Spleen (tissue), 7 donors: Measurements from ENCODE around the gene SHC4.

Source experiments
- POLR2A ChIP-seq, 3 donors: fragments of 450-650 bp; IDR thresholded peaks; one replicate each; pipeline ENCODE4 v1.5.1; 2017; ENCODE audit warnings: antibody characterized with exemption in 3 of 3, mild to moderate bottlenecking in 1 of 3
- TF ChIP-seq, protein P1 (sequence below), 11 experiments: fragments of 200-600 bp in 7 of 11; fragments of 450-650 bp in 4 of 11; sonication (generic) in 4 of 11; IDR thresholded peaks in 8 of 11; conservative IDR thresholded peaks in 3 of 11; 1 replicate in 7 of 11; 2 replicates in 4 of 11; pipeline versions ENCODE4 v1.4.0 to v1.8.0; 2016 to 2021; ENCODE audit warnings: antibody characterized with exemption in 11 of 11, inconsistent platforms in 4 of 11, mild to moderate bottlenecking in 1 of 11
- donor health status: DM: no; HTN: no; CAD: no; lungs with moderate emphysema.
- donor health status: DM: no; HTN: no; CAD: no.
- donor health status: DM: no; HTN: no; CAD: no.

DNA sequence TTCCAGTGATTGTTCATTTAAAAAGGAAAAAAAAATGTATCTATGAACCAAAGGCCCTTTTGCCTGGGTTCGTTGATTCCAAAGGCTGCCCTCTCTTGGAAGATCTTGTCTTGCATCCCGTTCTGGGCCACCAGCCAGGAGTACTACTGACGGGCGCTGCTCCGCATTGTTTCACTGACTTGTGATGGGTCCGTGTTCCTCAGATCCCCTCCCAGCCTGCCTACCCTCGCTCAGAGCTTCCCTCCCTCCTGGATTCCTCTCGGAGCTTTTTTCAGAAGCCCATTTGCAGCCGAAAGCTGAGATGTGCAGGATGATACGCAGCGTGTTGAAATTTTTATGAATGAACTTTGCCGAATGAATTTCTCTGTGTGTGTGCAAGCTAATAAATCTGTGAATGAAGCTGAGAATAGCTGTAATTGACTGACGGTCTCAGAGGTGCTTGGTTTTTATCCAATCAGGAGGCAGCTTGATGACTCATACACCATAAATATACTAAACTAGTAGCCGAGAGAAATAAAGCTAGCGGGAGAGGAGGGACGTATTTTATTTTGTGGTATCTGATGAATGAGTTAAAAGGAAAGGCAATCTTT lies at the start of gene SHC4:
- TF ChIP-seq, protein P1, sequence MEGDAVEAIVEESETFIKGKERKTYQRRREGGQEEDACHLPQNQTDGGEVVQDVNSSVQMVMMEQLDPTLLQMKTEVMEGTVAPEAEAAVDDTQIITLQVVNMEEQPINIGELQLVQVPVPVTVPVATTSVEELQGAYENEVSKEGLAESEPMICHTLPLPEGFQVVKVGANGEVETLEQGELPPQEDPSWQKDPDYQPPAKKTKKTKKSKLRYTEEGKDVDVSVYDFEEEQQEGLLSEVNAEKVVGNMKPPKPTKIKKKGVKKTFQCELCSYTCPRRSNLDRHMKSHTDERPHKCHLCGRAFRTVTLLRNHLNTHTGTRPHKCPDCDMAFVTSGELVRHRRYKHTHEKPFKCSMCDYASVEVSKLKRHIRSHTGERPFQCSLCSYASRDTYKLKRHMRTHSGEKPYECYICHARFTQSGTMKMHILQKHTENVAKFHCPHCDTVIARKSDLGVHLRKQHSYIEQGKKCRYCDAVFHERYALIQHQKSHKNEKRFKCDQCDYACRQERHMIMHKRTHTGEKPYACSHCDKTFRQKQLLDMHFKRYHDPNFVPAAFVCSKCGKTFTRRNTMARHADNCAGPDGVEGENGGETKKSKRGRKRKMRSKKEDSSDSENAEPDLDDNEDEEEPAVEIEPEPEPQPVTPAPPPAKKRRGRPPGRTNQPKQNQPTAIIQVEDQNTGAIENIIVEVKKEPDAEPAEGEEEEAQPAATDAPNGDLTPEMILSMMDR (IDR thresholded peaks at IDR 0.05 in 8 of 11, conservative IDR thresholded peaks at IDR 0.05 in 3 of 11): peak in 1 of 11 experiments; percentile 19
- no peak for TF ChIP-seq POLR2A (IDR thresholded peaks at IDR 0.05)
